GM19395 (cell line): ENCODE measurements around the gene BCAS3.
"Not testable (repeated sequence)": the region's sequence is repeated elsewhere in the genome, so short reads cannot be mapped to it uniquely, and the experiment has no call there.

Experiments used
- ATAC-seq: cut with Tn5 transposase; IDR thresholded peaks from one replicate; pipeline ENCODE4 v1.9.1; 2021; ENCODE audit warnings: mild to moderate bottlenecking, moderate library complexity; ENCODE audit not compliant: unreplicated experiment

Gene BCAS3

DNA sequence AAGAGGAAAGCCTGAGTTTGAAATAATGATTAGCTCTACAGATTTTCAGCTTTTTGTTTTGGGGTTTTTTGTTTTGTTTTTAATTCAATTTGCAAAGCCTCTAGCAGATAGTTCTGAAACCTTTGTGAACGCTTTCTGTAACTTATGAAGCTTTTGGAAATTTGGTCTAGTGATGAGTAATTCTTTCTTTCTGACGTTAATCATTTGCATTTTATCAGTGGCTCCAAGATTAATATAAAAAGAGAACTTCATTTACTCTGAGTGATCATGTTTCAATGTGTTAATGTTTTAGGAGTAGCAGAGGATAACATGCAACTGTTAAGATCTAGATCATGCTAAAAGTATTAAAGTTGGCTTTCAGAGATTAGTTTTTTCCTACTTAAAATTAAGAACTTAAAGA lies 561.7 kb downstream of the BCAS3 start:
- no peak for ATAC-seq

DNA sequence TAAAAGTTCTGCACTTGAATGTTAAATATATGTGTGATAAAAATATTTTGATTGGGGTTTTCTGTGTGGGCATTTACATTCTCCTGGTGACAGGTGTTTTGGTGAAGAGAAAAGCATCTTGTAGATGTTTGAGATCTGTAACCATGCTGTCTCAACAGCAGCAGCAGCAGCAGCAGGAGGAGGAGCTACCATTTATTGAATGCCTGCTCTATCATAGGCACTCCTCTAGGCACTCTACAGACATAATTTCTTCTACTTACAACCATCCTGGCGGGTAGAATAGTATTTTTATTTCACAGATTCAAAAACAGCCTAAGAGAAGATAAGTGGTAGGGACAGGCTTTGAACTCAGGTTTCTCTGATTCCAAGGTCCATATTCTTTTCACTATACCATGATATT lies 562.3 kb downstream of the BCAS3 start:
- no peak for ATAC-seq

DNA sequence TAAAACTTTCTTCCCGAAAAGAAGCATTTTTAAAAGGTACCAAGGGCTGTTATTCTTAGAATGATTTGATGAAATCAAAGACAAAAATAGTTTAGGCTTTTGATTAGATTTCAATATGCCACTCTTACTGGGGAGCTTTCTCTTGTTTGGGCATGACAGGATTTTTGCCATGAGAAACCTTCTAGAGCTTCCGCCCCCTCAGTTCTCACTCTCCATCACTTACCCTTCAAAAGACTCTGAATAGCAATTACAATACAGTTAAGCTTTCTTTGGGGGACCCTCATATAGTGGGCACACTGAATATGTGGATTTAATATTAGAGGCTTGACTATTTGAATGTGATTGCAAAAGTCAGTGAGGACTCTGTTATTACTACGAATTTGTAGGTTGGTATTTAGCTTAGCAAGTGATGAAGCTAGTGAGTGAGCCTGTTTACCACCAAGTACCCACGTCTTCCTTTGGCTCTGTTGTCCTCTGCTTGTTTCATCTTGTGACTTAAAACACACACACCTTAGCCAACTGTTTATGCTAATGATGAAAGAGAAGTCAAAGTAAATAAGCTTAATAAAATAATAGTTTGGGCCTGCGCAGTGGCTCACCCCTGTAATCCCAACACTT lies 563.3 kb downstream of the BCAS3 start:
- ATAC-seq: no peak

DNA sequence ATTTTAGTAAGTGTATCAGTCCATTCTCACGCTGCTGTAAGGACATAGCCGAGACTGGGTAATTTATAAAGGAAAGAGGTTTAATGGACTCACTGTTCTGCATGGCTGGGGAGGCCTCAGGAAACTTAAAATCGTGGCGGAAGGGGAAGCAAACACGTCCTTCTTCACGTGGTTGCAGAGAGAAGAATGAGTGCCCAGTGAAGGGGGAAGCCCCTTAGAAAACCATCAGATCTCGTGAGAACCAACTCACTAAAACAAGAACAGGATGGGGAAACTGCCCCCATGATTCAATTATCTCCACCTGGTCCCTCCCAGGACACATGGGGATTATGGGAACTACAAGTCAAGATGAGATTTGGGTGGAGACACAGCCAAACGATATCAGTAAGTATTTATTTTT lies 567.3 kb downstream of the BCAS3 start:
- ATAC-seq: not testable (repeated sequence)

DNA sequence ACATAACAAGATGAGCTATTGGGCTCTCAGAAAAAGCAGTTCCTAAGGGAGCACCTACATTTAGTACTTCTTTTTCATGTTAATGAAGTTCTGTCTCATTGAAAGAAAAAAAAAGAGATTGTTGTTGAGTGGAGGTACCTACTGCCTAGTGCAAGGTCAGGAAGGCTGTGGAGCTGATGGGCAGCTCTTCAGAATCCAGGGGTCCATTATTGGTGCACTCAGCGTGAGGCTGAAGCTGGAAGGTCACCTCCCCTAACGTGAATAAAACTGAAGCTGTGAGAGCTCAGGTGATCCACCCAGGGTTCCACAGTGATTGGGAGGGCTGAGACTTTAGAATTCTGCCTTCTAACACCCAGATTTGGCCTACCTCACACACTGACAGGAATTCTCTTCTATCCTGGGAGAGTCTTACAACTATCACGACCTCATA lies 568.1 kb downstream of the BCAS3 start:
- ATAC-seq: no peak

DNA sequence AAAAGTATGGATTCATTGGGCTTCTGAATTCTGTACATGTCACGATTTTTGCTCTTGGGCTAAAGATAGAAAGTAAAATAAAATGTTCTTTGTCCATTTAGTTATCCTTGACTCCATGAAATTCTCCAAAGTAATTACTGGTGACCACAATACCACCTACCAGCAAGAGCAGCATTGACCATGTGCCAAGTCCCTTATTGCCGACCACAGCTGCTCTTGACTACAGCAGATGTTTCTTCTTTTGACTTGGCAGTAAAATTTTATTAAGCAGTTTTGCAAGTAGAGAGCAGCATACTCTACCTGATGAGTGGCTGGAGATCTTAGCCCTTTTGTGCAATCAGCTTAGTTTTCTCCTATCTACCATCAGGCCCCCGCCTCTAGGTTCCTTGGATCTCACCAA lies 569.8 kb downstream of the BCAS3 start:
- ATAC-seq: no peak

DNA sequence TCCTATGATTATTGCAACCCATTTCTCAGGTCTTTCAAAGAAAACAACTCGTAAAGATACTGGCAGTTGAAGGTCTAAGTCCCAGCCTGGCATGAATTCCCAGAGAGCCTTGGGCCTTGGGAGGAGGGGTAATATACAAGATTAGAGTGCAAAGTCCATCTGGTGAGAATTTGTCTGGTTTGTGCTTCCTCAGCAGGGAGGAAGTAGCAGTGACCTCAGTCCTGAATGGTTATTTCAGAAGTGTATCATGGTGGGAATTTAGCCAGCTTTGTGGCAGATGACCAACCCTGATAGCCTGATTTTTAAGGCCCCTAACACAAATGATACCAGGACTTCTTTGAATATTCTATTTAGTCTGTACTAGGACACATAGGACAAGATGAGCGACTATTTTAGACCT lies 570.7 kb downstream of the BCAS3 start:
- ATAC-seq: no peak

DNA sequence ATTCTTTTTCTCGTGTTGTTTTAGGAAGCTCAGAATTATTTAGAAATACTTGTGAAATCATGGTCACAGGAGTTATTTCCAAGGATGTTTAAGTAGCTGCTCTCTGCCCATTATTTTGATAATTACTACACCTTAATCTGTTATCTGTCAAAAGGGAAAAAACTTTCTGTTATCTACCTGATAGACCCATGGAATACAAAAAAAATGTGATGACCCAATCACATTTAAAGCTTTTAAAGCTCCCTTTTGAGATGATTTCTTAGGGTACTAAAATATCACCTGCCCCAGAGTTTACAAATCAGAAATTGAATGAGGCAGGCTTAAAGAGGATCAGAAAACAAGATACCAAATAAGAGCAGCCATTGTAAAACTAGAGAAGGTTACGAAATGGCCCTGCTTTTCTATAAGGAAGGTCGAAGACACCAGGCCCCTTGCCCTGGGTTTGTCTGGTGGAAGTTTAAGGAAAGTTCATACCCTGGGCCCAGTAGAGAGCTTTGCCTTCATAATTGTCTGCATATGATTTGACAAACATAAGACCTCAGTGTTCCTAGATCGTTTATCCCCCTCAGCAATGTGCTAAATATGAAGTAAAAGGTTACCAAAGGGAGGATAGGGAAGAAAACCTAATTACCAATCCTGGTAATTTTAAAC lies 572.1 kb downstream of the BCAS3 start:
- ATAC-seq: no peak

DNA sequence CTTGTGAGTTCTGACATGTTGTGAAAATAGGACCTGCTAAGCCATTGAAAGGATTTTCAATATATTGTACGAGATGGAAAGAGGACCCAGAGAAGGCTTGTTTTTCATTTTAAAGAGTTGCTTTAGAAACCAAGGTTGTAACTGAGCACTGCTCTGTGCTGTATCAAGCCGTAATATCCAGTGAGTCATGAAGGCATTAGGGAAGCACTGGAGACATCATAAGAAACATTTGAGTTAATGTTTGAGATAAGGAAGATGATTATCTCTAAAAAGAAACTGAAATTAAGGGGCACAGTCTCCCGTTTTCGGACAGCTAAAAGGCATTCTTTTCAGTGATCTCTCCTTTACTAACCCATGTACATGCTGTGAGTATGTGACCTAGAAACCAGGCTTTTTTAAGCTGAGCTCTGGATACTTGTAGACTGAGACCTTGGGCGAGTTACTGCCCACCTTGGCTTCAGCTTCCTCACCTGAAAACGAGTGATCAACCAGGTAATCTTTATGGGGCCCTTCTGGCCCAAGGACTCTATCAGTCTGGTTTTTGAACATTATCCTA lies 572.8 kb downstream of the BCAS3 start:
- no peak for ATAC-seq

DNA sequence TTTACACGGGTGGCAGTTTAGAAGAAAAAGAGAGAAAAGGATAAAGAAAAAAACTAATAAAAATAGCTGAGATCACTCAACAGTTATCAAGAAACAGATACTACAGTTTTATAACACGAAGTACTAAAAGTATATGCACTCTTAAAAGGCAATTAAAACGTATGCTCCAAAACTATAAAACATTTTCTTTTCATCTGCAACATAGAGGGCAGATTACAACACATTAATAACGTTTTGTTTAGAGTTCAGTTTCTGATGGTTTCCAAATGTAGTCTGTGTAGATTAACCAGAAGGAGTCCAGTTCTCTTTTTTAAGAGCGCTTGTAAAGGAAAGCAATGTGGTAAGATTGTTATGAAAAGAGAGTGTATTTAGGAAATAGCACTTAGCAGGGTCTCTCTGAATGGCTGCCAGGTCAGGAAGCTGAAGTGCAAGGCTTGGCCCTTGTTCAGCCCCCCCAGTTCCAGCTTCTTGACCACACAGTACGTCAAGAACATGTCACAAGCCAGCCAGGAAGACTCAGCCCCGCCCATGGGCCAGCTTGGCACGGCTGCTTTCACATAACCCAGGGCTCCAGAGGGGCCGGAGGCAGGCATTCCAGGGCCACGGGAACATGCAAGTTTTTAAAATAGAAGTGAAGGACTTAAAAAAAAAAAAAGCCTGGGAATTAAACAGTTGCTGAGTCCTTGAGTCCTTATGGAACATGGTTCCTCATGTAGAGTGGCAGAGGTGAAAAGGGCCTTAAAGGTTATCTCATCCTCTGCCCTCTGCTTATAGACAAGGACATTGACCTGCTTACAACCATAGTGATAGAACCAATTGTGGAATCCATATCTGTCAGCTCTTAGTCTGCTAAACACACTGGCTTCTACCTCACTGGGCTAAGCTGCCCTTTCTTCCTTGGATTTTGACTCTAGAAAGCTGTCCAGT lies 574.6 kb downstream of the BCAS3 start:
- ATAC-seq: no peak

DNA sequence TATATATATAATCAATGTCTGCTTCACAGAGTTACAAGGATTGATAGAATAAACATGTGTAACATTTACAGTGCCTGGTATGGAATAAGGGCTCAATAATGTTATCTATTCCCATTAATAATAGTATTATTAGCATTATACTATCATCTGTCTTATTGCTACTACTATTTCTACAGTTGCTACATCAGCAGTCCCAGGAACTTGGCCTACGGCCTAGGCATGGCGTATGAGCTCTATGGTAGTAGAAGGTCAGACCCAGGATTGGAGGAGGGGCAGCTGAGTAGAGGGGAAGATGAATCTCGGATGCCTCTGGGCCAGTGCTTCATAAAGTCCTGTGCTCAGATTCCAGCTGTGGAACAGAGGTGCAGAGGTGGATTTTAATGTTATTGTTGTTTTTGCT lies 575.7 kb downstream of the BCAS3 start:
- no peak for ATAC-seq

DNA sequence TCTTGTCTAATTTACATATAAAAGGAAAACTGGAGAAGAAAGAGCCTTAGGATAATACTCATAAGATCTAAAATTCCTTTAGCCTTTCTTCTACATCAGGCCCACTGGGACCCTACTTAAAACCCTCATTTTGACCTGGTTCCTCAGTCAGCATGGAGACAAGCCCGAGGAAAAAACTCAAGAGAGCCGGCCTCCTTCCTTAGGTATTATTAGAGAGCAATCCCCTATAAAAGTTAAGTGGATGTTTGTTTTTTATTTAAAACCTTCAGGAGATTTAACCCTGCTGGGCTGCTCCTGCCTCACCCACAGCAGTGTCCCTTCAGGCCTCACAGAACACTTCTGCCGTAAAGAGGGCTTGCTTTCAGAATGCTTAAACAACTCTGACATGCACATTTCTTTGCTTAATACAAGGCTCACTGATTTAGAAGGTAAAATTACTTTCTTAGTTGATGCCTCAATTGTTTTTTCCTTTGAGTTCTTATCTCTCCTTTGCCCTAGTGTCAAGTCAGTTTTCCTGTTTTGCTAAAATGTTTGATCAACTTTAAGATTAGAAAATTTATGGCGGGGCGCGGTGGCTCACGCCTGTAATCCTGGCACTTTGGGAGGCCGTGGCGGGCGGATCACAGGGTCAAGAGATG lies 576.4 kb downstream of the BCAS3 start:
- ATAC-seq: no peak

DNA sequence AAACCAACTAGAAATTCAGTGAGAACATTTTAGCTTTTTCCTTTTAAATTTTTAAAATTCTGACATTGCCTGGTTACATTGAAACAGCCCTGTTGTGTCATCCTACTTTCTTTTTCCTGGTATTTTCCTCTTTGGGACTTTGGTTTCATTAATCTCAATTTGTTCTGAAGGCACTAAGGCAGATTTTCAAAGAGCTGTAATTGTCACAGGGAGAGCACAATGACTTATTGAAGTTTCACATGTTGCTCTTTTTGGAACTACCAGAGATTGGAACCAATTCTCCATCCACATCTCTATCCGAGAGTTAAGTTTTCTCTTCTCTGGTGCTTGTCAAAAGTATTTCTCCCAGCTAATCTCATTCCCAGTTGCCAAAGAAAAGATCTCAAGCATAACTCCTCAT lies 577.3 kb downstream of the BCAS3 start:
- no peak for ATAC-seq

DNA sequence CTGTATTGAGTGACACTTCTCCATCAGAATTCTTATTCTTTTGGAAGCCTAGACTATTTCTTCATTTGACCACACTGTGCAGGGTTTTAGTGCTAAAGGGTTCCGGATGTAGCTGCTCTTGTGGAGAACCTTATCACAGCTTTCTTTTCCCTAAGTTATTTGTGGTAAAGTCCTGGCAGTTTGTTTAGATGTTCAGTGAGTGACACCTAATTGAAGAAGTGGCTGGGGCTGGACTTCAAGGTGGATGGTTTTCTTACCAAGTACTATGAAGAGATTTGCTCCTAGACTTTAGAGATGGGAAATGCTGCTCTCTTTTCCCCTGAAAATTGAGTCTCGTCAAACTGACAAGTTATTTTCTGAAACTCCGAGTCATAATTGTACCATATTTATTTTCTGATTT lies 578.0 kb downstream of the BCAS3 start:
- ATAC-seq: no peak

DNA sequence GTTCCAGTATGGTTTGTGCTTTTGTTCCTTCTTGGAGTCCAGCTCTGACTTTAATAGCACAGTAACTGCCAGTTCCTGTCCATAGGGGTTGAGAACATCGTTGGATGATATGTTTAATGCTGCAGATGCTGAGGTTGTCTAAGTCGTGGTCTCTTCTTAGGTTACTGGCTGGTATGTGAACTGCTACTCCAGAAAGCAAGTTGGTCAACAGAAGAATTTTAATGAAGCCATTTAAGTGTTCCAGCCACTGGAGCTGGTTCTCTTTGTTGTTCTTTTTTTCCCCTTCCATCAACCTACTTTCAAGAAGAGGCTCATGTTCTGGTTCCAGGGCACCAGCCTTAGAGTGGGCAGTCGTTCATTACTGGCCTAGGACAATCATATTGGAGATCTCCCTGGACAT lies 581.7 kb downstream of the BCAS3 start:
- no peak for ATAC-seq

DNA sequence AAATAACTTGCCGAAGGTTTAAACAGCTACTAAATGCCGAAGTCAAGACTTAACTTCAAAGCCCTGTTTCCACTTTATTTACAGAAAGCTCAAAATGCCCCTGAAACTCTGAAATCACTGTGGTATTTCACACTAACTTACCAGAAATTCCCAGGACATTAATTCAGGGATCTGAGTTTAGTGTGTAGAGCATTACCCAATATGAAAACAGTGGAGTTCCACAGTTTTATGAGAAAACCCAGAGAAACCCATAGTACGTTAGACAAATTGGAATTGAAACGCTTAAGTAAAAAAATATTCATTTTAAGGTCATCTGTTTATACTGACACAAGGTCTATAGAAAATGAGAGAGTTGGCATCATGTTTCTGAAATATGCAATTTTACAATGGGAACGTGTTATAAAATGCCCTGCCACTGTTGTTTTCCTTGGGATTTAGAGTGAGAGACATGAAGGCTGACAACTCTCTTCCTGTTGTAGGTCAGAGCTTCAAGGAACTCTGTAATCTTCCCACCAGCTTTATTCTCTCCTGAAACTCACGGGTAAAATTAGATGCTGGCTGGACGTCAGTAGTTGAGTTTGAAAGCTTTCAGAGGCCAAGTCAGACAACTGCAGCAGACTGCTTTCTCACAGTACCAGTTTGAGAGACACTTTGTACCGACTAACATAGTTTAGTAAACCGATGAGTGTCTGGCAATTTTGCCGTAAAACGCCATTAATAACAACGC lies 582.6 kb downstream of the BCAS3 start:
- no peak for ATAC-seq

DNA sequence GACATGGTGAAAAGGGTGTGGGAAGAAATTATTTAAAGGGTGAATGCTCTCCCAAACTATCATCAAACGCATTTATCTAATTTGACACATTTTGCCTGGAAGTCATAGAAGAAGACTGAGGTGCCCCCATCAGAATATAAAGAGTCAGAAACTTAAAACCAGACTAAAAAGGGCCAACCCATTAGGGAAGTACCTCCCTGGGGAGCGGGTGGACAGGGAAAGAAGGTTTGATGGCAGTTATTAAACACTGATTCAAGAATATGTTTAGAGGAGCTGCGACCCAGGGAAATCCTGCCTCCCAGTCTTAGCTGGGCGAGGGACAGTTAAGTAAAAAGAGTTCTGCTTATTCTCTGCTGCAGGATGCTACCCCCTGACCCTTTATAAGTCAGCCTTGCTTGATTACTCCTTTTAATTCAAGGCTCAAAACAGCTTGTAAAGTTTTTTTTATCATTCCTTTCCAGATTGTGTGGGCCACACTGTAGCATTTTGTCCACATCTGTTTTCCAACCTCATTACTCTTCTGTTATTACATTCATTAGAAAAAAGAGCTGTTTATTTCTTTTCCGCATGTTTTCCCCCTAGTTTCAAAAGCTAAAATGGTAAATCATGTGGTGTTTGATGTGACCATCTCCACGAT lies 583.5 kb downstream of the BCAS3 start:
- no peak for ATAC-seq

DNA sequence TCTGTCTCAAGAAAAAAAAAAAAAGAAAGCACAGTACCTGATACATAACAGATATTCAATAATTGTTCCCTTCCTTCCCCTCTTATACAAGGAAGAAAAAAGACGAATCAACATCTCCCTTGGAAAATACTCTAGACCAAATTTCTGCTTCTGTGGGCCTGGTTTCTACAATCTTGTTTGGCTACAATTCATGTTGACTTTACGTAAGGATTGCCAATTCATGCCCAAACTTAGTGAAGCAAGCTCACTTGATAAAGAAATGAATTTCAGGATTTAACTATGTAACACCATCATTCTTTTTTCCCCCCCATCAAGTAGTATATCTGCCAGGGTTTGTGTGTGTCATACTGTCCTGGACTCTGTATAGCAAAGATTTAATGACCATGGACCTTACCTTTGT lies 587.7 kb downstream of the BCAS3 start:
- ATAC-seq: no peak

DNA sequence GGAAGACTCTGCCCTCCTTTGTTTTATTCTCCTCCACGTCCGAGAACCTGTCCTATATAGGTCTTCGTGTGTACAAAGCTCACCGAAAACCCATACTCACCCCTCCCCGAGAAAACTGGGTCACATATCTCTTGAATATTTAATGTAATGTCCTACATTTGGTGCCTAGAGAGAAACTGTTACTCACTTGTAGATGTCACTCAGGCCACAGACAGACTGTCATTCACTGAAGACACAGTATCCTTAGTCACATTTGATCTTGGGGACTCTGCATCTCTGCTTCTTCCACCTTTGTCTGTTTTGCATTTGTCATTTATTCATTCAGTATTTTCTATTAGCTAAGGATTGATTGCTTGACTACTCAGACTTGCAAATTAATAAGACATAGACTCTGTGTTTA lies 590.2 kb downstream of the BCAS3 start:
- ATAC-seq: no peak

DNA sequence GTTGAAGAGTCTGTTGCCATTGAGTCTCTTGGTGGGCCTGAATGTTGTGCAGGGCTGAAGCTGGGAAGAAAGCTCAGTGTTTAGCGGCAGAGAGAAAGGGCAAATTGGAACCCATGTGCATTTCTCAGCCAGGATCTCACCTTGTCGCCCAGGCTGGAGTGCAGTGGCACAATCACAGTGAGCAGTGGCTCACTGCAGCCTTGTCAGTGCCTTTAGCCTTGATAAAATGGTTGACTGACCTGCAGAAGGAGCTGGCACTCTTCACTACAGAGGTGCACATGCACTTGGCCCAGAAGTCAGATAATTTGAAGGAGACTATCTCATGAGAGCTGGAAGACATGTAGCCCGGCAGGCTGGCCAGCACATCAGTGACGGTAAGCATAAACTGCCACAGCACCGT lies 597.7 kb downstream of the BCAS3 start:
- no peak for ATAC-seq
